GM04503 (cell line): ENCODE data around the gene OBP2A.

Experiments
- DNase-seq: peaks from one replicate; pipeline ENCODE4 v3.0.0-alpha.2; 2012; ENCODE audit warnings: low read depth

Gene OBP2A

GRCh38 chr9:135579356-135579755 lies 33.4 kb downstream of the OBP2A start:
- DNase-seq, result no peak

- no peak for DNase-seq
Measured at GRCh38 chr9:135579889-135580660, 34.1 kb downstream of the OBP2A start.

GRCh38 chr9:135580664-135581380 lies 34.9 kb downstream of the OBP2A start:
- DNase-seq, result no peak

GRCh38 chr9:135581636-135582426 lies 35.9 kb downstream of the OBP2A start:
- no peak for DNase-seq

- DNase-seq, result no peak
Measured at GRCh38 chr9:135582541-135582940, 36.6 kb downstream of the OBP2A start.

GRCh38 chr9:135582966-135583687 lies 37.2 kb downstream of the OBP2A start:
- DNase-seq, result no peak

GRCh38 chr9:135583688-135584011 lies 37.7 kb downstream of the OBP2A start:
- DNase-seq, result no peak

- DNase-seq, result no peak
Measured at GRCh38 chr9:135584371-135584770, 38.4 kb downstream of the OBP2A start.

GRCh38 chr9:135584934-135585333 lies 39.0 kb downstream of the OBP2A start:
- no peak for DNase-seq

- DNase-seq, result no peak
Measured at GRCh38 chr9:135586601-135587109, 40.7 kb downstream of the OBP2A start.

- DNase-seq, result no peak
Measured at GRCh38 chr9:135587658-135588057, 41.7 kb downstream of the OBP2A start.

- DNase-seq, result no peak
Measured at GRCh38 chr9:135588371-135588770, 42.4 kb downstream of the OBP2A start.

GRCh38 chr9:135588886-135589595 lies 43.1 kb downstream of the OBP2A start:
- no peak for DNase-seq

GRCh38 chr9:135589596-135590485 lies 43.9 kb downstream of the OBP2A start:
- DNase-seq, result no peak

- DNase-seq, result no peak
Measured at GRCh38 chr9:135590486-135591079, 44.7 kb downstream of the OBP2A start.

- no peak for DNase-seq
Measured at GRCh38 chr9:135591506-135592330, 45.8 kb downstream of the OBP2A start.

GRCh38 chr9:135592331-135592590 lies 46.3 kb downstream of the OBP2A start:
- DNase-seq, result no peak

GRCh38 chr9:135592625-135593024 lies 46.7 kb downstream of the OBP2A start:
- DNase-seq, result no peak

GRCh38 chr9:135596211-135596610 lies 50.3 kb downstream of the OBP2A start:
- DNase-seq, result no peak
